Thymus (tissue), 11 donors: ENCODE results near the gene TDRD7. TPM values are rescaled to one million over a fixed set of nuclear protein-coding genes. Genes with fewer than 3 reads are reported as not detected.

Experiments
- DNase-seq, 9 donors: peaks; one replicate each; pipeline ENCODE4 v3.0.0-alpha.2; 2013; ENCODE audit warnings: low spot score in 9 of 9, low read depth in 6 of 9, missing footprints in 1 of 9
- H3K27ac ChIP-seq, 2 donors: one replicate each; pipeline ENCODE4 v1.5.1; 2013; ENCODE audit warnings: control low read depth in 1 of 2, low read depth in 1 of 2, low read length in 1 of 2, mild to moderate bottlenecking in 1 of 2, moderate library complexity in 1 of 2
- H3K27me3 ChIP-seq, 2 donors: one replicate each; pipeline ENCODE4 v1.5.1; 2013; ENCODE audit warnings: low read length in 1 of 2; ENCODE audit not compliant: control insufficient read depth in 2 of 2, insufficient read depth in 1 of 2
- H3K36me3 ChIP-seq, 2 donors: one replicate each; pipeline ENCODE4 v1.5.1; 2013; ENCODE audit warnings: low read length in 1 of 2, mild to moderate bottlenecking in 1 of 2, moderate library complexity in 1 of 2; ENCODE audit not compliant: control insufficient read depth in 2 of 2, insufficient read depth in 2 of 2
- H3K4me1 ChIP-seq, 2 donors: one replicate each; pipeline ENCODE4 v1.5.1; 2013; ENCODE audit warnings: low read length in 2 of 2; ENCODE audit not compliant: control insufficient read depth in 2 of 2, insufficient read depth in 2 of 2
- H3K4me3 ChIP-seq, 2 donors: one replicate each; pipeline ENCODE4 v1.5.1; 2013; ENCODE audit warnings: low read length in 2 of 2, control low read depth in 1 of 2, mild to moderate bottlenecking in 1 of 2
- H3K9me3 ChIP-seq, 2 donors: one replicate each; pipeline ENCODE4 v1.5.1; 2013; ENCODE audit warnings: low read length in 1 of 2, mild to moderate bottlenecking in 1 of 2; ENCODE audit not compliant: control insufficient read depth in 2 of 2, insufficient read depth in 1 of 2
- WGBS: extraction: QIAGEN DNeasy Blood & Tissue Kit; methylation state at CpG from one replicate; pipeline ENCODE4 v1.1.7; 2013; 5-methylcytosine and 5-hydroxymethylcytosine counted together
- polyA plus RNA-seq: library from polyadenylated mRNA; stranded (reverse); fragments of 200-250 nt; gene quantifications from one replicate; pipeline ENCODE4 v1.2.3, GENCODE V29; 2013
- total RNA-seq: library from RNA; stranded (reverse); fragments of 120-200 nt; gene quantifications from one replicate; pipeline ENCODE4 v1.2.4, GENCODE V29; 2013
- donor health status: healthy.

The TDRD7 gene
- total and polyA plus RNA-seq, 2 donors: 12.3 to 14.2 TPM

DNA sequence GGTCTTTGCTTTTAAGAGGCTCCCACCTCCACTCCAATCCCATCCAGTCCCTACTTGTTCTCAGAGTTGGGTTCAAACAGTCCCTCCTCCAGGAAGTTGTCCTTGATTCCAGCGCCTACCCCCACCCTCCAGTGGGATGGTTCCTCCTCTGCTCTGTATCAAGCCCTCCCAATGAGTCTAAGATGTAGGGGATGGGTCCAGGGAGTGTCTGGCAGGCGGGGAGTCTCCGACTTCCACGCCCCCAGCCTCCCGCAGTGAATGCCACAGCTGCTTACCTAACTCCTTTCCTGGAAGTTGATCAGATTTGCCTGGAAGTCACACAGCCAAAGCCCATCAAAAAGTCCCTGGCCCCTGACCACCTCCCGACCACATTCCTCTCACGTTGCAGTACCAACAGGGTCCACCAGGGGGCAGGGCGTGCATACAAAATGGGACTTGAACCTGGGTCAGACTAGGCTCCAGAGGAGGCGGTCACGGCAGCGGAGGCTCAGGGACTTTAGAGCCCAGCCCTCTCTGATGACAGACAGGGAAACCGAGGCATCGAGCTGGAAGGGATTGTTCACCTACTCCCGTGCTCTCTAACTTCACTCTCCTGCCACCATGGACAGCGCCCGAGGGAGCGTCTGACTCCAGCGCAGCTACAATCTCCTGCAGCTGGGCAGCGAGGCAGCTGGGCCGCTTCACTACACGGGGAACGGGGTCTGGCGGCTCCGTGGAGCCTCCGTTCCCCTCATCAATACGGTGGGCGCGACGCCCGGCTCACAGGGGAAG is 25.0 kb upstream of the TDRD7 start:
- WGBS: 8% methylated on average over 30 of the region's 30 CpGs
- DNase-seq: peak; percentile 16 to 69 (median 38)
- H3K4me1 ChIP-seq: no peaks in the 10 kb centered on the region
- H3K9me3 ChIP-seq: no peaks in the 10 kb centered on the region
- H3K36me3 ChIP-seq: no peaks in the 10 kb centered on the region
- H3K27me3 ChIP-seq: peaks cover 0 to 10% of the 10 kb centered on the region in 2 donors
- no peak overlapping the region for H3K4me3 ChIP-seq
- no peak overlapping the region for H3K27ac ChIP-seq

DNA sequence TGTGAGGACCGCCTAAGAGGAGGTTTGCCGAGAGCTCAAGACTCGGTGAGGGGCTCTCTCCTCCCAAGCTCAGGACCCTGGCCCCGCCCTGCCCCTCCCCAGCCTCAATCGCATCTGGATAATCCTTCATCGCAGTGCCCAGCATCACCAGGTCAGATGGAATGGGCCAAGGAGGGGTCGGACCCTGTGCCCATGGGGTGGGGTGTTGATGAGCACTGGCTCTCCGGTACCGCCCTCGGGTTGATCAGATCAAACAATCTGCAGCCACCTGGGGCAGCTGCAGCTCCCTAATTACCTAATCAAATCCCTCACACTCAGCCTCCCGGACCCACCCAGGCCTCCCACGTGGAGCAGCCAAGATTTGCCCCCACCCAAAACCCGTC is 24.4 kb upstream of the TDRD7 start:
- WGBS: 59% methylated on average over 13 of the region's 13 CpGs
- Histone ChIP-seq H3K27ac (no peak overlapping the region), H3K27me3 (peaks cover 0 to 10% of the 10 kb centered on the region in 2 donors), H3K4me1 (no peaks in the 10 kb centered on the region), H3K4me3 (no peak overlapping the region), H3K36me3 (no peaks in the 10 kb centered on the region), H3K9me3 (no peaks in the 10 kb centered on the region)
- no peak for DNase-seq

DNA sequence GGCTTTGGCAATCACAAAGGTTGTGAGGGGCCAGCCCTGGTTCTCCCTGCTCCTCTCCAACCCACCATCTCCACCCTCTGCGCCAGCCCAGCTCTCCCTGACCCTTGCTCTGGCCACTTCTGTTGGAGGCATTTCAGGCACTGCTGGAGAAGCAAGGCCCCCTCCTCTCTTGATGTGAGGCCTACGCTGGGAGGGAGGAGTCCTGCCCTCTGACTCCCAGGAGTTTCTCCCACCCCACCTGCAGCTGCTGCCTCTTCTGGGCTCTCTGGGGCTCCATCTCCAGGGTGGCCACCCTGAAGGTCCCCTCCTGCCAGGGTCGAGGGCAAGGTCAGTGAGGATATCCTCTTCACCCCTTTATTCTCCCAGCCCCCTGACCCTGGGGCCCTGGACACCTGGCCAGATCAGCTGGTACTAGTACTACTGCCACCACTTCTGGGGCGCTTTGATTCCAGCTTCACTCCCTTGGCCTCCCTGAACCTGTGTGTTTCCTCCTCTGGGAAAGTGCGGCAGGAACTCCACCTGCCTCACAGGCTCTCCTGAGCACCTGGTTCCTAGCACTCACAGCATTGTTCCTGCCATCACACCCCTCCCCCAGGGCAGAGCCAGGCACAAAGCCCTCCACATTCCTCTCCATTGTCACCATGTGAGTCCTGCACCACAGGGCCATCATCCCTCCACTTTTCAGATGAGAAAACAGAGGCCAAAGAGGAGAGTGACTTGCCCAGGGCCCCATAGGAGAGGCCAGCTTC is 23.8 kb upstream of the TDRD7 start:
- WGBS: 91% methylated on average over 5 of the region's 5 CpGs

DNA sequence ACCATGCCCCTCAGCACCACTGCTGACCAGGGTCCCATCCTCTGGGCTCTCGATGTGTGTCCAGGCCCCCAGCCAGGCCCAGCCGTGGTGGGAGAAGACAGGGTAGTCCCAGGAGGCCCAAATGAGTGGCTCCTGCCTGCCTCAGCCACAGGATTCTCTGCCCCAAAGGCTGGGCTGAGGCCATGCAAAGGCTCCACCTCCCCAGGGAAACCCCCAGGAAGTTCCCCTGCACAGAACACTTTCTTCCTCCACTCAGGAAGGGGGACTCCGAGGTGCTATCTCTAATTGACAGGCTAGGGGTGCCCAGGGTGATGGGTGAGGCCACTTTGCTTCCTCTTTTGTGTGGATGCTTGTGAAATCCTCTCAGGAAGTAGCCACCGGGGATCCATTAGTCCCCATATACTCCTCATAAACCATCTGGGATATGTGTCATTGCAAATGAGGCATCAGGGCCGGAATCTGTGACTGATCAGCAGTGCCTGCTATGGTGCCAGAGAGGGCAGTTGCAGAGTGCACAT is 23.1 kb upstream of the TDRD7 start:
- H3K36me3 ChIP-seq: no peaks in the 10 kb centered on the region
- H3K27me3 ChIP-seq: peaks cover 0 to 10% of the 10 kb centered on the region in 2 donors
- WGBS: 56% methylated on average over 5 of the region's 5 CpGs

More for the DNA sequence above, 23.8 kb upstream of the TDRD7 start:
- H3K9me3 ChIP-seq: no peaks in the 10 kb centered on the region
- H3K36me3 ChIP-seq: no peaks in the 10 kb centered on the region
- no peak overlapping the region for H3K27ac ChIP-seq
- H3K27me3 ChIP-seq: peaks cover 0 to 10% of the 10 kb centered on the region in 2 donors
- no peak overlapping the region for H3K4me3 ChIP-seq
- DNase-seq: no peak
- no peaks in the 10 kb centered on the region for H3K4me1 ChIP-seq

DNA sequence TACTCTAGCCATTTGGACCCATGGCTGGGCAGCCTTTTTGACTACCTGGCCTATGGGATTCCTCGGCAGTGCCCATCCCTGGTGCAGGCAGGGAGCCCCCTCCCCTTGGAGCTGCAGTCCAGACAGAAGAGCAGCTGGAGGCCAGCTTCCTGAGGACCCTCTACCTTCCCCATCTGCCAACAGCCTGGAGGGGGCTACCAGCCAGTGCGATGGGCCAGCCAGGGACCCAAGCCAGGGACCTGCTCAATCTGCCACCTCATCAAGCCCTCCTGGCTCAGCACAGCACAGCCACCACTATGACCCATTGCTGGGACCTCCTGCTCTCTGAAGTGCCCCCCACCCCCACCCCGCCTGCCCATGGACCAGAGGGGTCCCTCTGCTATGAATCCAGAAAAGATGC is 22.6 kb upstream of the TDRD7 start:
- Histone ChIP-seq H3K27ac (no peak overlapping the region), H3K9me3 (no peaks in the 10 kb centered on the region), H3K36me3 (no peaks in the 10 kb centered on the region), H3K4me3 (no peak overlapping the region), H3K4me1 (no peaks in the 10 kb centered on the region), H3K27me3 (peaks cover 0 to 10% of the 10 kb centered on the region in 2 donors)
- no peak for DNase-seq
- 96% methylated on average over 3 of the region's 3 CpGs for WGBS

More for the DNA sequence above, 23.1 kb upstream of the TDRD7 start:
- Histone ChIP-seq H3K9me3 (no peaks in the 10 kb centered on the region), H3K4me3 (no peak overlapping the region), H3K4me1 (no peaks in the 10 kb centered on the region), H3K27ac (no peak overlapping the region)
- peak in 1 of 9 donors; percentile 21 for DNase-seq

DNA sequence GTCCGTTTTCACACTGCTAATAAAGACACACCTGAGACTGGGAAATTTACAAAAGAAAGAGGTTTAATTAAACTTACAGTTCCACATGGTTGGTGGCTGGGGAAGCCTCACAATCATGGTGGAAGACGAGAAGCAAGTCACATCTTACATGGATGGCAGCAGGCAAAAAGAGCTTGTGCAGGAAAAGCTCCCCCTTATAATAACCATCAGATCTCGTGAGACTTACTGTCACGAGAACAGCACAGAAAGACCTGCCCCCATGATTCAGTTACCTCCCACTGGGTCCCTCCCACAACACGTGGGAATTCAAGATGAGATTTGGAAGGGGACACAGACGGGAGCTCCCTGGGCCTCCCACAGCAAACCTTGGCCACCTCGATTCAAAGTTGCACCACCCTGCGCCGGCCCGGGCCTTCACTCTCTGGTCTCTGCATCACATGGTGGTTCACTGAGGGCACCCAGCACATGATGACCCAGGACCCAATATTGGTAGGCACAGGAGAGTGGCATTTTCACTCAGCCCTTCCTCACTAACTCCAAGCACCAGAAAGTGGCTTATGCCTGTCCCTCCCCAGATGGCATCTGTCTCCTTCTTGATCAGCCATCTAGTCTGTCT is 21.0 kb upstream of the TDRD7 start:
- no peaks in the 10 kb centered on the region for H3K9me3 ChIP-seq
- H3K4me1 ChIP-seq: no peaks in the 10 kb centered on the region
- DNase-seq: no peak

DNA sequence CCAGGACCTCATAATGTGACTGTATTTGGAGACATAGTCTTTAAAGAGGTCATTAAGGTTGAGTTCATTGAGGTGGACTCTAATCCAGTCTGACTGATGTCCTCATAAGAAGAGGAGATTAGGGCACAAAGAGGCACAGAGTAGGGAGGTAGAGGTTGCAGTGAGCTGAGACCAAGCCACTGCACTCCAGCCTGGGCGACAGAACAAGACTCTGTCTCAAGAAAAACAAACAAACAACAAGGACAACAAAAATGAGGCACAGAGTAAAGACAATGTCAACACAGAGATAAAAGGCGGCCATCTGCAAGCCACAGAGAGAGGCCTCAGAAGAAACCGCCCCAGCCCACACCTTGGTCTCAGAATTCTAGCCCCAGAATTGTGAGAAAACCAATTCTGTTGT is 17.0 kb upstream of the TDRD7 start:
- no peaks in the 10 kb centered on the region for H3K9me3 ChIP-seq
- WGBS: 89% methylated on average over 3 of the region's 3 CpGs

More for the DNA sequence above, 21.0 kb upstream of the TDRD7 start:
- Histone ChIP-seq H3K27ac (no peak overlapping the region), H3K27me3 (peaks cover 0 to 10% of the 10 kb centered on the region in 2 donors), H3K4me3 (no peak overlapping the region), H3K36me3 (no peaks in the 10 kb centered on the region)
- 95% methylated on average over 10 of the region's 10 CpGs for WGBS

DNA sequence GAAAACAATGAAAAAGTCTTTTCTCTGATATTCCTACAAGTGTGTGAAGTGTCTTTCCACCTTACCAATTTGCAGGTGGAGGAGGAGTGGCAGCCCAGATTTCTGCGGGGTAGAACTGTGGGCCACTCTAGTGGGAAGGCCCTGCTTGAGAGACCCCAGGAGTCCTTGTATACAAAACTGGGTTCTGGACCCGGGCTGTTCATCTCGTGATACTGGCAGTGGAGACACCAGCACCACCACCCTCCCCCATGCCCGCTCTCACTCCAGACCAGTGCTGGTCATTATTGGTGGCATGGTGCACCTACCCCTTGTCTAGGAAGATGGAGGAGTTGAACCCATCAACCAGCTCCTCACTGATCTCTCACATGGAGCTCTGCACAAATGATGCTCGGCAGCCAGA is 16.2 kb upstream of the TDRD7 start:
- no peak overlapping the region for H3K4me3 ChIP-seq
- no peaks in the 10 kb centered on the region for H3K36me3 ChIP-seq
- no peaks in the 10 kb centered on the region for H3K4me1 ChIP-seq
- 97% methylated on average over 5 of the region's 5 CpGs for WGBS
- no peaks in the 10 kb centered on the region for H3K9me3 ChIP-seq
- no peak for DNase-seq
- no peak overlapping the region for H3K27ac ChIP-seq
- peaks cover 0 to 2% of the 10 kb centered on the region in 2 donors for H3K27me3 ChIP-seq

More for the DNA sequence above, 17.0 kb upstream of the TDRD7 start:
- Histone ChIP-seq H3K27me3 (peaks cover 0 to 2% of the 10 kb centered on the region in 2 donors), H3K4me3 (no peak overlapping the region), H3K27ac (no peak overlapping the region), H3K4me1 (no peaks in the 10 kb centered on the region), H3K36me3 (no peaks in the 10 kb centered on the region)
- DNase-seq: no peak

DNA sequence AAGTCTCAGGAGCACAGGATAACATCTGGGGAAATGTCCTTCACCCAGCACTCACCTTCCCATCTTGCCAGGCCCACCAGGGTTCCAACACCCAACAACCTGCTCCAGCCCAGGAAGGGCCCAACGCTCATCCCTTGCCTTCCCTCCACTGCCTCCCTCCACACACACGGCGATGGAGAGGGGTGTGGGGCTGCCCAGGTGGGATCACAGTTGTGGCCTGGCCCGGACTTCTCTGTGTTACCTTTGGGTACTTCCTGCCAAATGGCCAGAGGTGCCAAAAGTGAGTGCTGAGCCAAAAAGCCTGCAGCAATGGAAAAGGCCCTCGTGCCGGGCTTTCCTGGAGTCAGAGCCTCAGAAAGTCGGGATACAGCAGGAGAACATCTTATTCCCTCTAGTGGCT is 15.6 kb upstream of the TDRD7 start:
- no peak overlapping the region for H3K27ac ChIP-seq
- no peaks in the 10 kb centered on the region for H3K36me3 ChIP-seq
- no peaks in the 10 kb centered on the region for H3K4me1 ChIP-seq
- WGBS: 88% methylated on average over 7 of the region's 7 CpGs
- peaks cover 0 to 2% of the 10 kb centered on the region in 2 donors for H3K27me3 ChIP-seq
- DNase-seq: no peak
- no peaks in the 10 kb centered on the region for H3K9me3 ChIP-seq
- H3K4me3 ChIP-seq: no peak overlapping the region
